Dendritic cell treated with granulocyte-macrophage colony-stimulating factor and Interleukin-4, amounts not matched to agents 40 ng/mL and 50 ng/mL, for 4 days (primary cell): Measurements from ENCODE around the gene CCL4.

Experiments used
- H3K27ac Mint-ChIP-seq: one replicate; pipeline ENCODE4 v1.8.0; 2022; ENCODE audit warnings: mild to moderate bottlenecking, mixed read lengths
- H3K27me3 Mint-ChIP-seq: one replicate; pipeline ENCODE4 v1.8.0; 2022; ENCODE audit warnings: mild to moderate bottlenecking, mixed read lengths
- H3K36me3 Mint-ChIP-seq: one replicate; pipeline ENCODE4 v1.8.0; 2022; ENCODE audit warnings: low read depth, mixed read lengths
- H3K4me1 Mint-ChIP-seq: one replicate; pipeline ENCODE4 v1.8.0; 2022; ENCODE audit warnings: low read depth, mixed read lengths
- H3K4me3 Mint-ChIP-seq: one replicate; pipeline ENCODE4 v1.8.0; 2022; ENCODE audit warnings: mild to moderate bottlenecking, moderate library complexity, mixed read lengths
- H3K9me3 Mint-ChIP-seq: one replicate; pipeline ENCODE4 v1.8.0; 2022; ENCODE audit warnings: mixed read lengths
- intact Hi-C: fragments of 100-400 bp; cut with micrococcal nuclease; formaldehyde crosslinking; loops from one replicate; pipeline ENCODE4 v1.15.0; 2022

The CCL4 gene

GRCh38 chr17:36151891-36152638 is 48.4 kb downstream of the CCL4 start:
- Mint-ChIP-seq H3K4me3 (no peak overlapping the region), H3K36me3 (no peaks in the 10 kb centered on the region), H3K4me1 (peaks cover 20% of the 10 kb centered on the region), H3K27ac (no peak overlapping the region), H3K27me3 (peaks cover 4% of the 10 kb centered on the region), H3K9me3 (no peaks in the 10 kb centered on the region)
- intact Hi-C loops: no loop called here

- H3K36me3 Mint-ChIP-seq: no peaks in the 10 kb centered on the region
- no peak overlapping the region for H3K4me3 Mint-ChIP-seq
- H3K27me3 Mint-ChIP-seq: peaks cover 4% of the 10 kb centered on the region
These were observed 49.1 kb downstream of the CCL4 start for GRCh38 chr17:36152639-36153120.

GRCh38 chr17:36153895-36154610 is 50.4 kb downstream of the CCL4 start:
- intact Hi-C loops: no loop called here
- no peak overlapping the region for H3K27ac Mint-ChIP-seq
- peaks cover 15% of the 10 kb centered on the region for H3K4me1 Mint-ChIP-seq
- H3K9me3 Mint-ChIP-seq: no peaks in the 10 kb centered on the region
- H3K36me3 Mint-ChIP-seq: no peaks in the 10 kb centered on the region
- H3K27me3 Mint-ChIP-seq: peaks cover 4% of the 10 kb centered on the region
- H3K4me3 Mint-ChIP-seq: no peak overlapping the region

More at GRCh38 chr17:36152639-36153120, 49.1 kb downstream of the CCL4 start:
- no peak overlapping the region for H3K27ac Mint-ChIP-seq
- H3K9me3 Mint-ChIP-seq: no peaks in the 10 kb centered on the region
- peaks cover 20% of the 10 kb centered on the region for H3K4me1 Mint-ChIP-seq
- intact Hi-C loops: no loop called here
